OCI-LY7 (cell line): Measurements from ENCODE around the gene CD37. TPM values are rescaled to one million over a fixed set of nuclear protein-coding genes. Genes with fewer than 3 reads are reported as not detected.

Experiments
- BruUV-seq: library from RNA; stranded (reverse); fragments of 400-500 nt; replicated peaks from 2 replicates; lab custom pipeline; 2021; lab: Mats Ljungman, UMichigan
- CTCF ChIA-PET: fragments of 300-600 bp; sonication (Branson Sonifier 250); formaldehyde crosslinking; loops from one replicate; lab custom pipeline; 2022; ENCODE audit warnings: antibody characterized with exemption; ENCODE audit not compliant: unreplicated experiment; lab: Charles Lee
- POLR2A ChIA-PET: fragments of 300-600 bp; sonication (Branson Sonifier 250); formaldehyde crosslinking; loops from one replicate; lab custom pipeline; 2022; ENCODE audit warnings: antibody characterized with exemption; lab: Charles Lee
- DNase-seq: peaks from one replicate; pipeline ENCODE4 v3.0.0-alpha.2; 2015; ENCODE audit warnings: low spot score
- H2AFZ ChIP-seq: fragments of 200-600 bp; sonication (generic), shearing (Covaris generic); 2 replicates; pipeline ENCODE4 v1.6.1; 2014; ENCODE audit warnings: mild to moderate bottlenecking, antibody characterized with exemption, low read length, moderate library complexity
- H3K27ac ChIP-seq: fragments of 200-600 bp; sonication (generic); 2 replicates; pipeline ENCODE4 v1.5.1; 2014; ENCODE audit warnings: mixed run types, low read depth, mild to moderate bottlenecking, moderate library complexity, low read length, inconsistent platforms; ENCODE audit not compliant: poor library complexity, severe bottlenecking
- H3K36me3 ChIP-seq: fragments of 200-600 bp; sonication (generic); 2 replicates; pipeline ENCODE4 v1.6.1; 2014; ENCODE audit warnings: mild to moderate bottlenecking, antibody characterized with exemption, low read length, moderate library complexity, mixed read lengths; ENCODE audit not compliant: insufficient read depth
- H3K4me1 ChIP-seq: fragments of 200-600 bp; sonication (generic); 2 replicates; pipeline ENCODE4 v1.5.1; 2014; ENCODE audit warnings: mild to moderate bottlenecking, low read length; ENCODE audit not compliant: insufficient read depth, poor library complexity, severe bottlenecking
- H3K4me2 ChIP-seq: fragments of 200-600 bp; sonication (generic); 2 replicates; pipeline ENCODE4 v1.6.1; 2014; ENCODE audit warnings: mild to moderate bottlenecking, low read length
- H3K4me3 ChIP-seq: fragments of 200-600 bp; sonication (generic); 2 replicates; pipeline ENCODE4 v1.5.1; 2014; ENCODE audit warnings: mild to moderate bottlenecking, low read depth, low read length; ENCODE audit not compliant: poor library complexity, severe bottlenecking
- H3K79me2 ChIP-seq: fragments of 200-600 bp; sonication (generic); 2 replicates; pipeline ENCODE4 v1.6.1; 2016; ENCODE audit warnings: low read depth, mild to moderate bottlenecking, low read length, moderate library complexity, mixed read lengths; ENCODE audit not compliant: insufficient read depth
- H3K9me2 ChIP-seq: fragments of 200-600 bp; sonication (generic); 2 replicates; pipeline ENCODE4 v1.6.1; 2016; ENCODE audit warnings: mild to moderate bottlenecking, low read length, mixed read lengths; ENCODE audit not compliant: insufficient read depth
- H3K9me3 ChIP-seq: fragments of 200-600 bp; sonication (generic); 2 replicates; pipeline ENCODE4 v1.6.1; 2014; ENCODE audit warnings: mild to moderate bottlenecking, mixed run types, low read length, mixed read lengths
- H4K20me1 ChIP-seq: fragments of 200-600 bp; sonication (generic); 2 replicates; pipeline ENCODE4 v1.6.1; 2014; ENCODE audit warnings: mild to moderate bottlenecking, antibody characterized with exemption, low read length, moderate library complexity, mixed read lengths; ENCODE audit not compliant: insufficient read depth
- EZH2phosphoT487 ChIP-seq: fragments of 200-600 bp; sonication (generic); IDR thresholded peaks from 2 replicates; pipeline ENCODE4 v1.6.1; 2018; ENCODE audit warnings: low read depth, borderline replicate concordance, mild to moderate bottlenecking, mixed run types, antibody characterized with exemption, low read length, moderate library complexity, mixed read lengths
- intact Hi-C: fragments of 100-400 bp; cut with micrococcal nuclease; formaldehyde crosslinking; loops from one replicate; pipeline ENCODE4 v1.10.0; 2022; ENCODE audit not compliant: unreplicated experiment
- total RNA-seq, 2 experiments: library from RNA; depleted of rRNA in 1 of 2; stranded (reverse); fragments of >200 nt in 1 of 2; shearing (Covaris generic) in 1 of 2; gene quantifications; 2 replicates each; pipeline ENCODE4 v1.2.3, GENCODE V29; 2014 to 2022
- TF ChIP-seq, protein P1 (sequence below): fragments of 200-600 bp; sonication (generic); conservative IDR thresholded peaks from 2 replicates; pipeline ENCODE4 v1.5.1; 2014; ENCODE audit warnings: mild to moderate bottlenecking, antibody characterized with exemption, low read length, moderate library complexity, mixed read lengths

The CD37 gene
- total RNA-seq, 2 experiments from 2014 or later = 219 to 279 TPM

DNA sequence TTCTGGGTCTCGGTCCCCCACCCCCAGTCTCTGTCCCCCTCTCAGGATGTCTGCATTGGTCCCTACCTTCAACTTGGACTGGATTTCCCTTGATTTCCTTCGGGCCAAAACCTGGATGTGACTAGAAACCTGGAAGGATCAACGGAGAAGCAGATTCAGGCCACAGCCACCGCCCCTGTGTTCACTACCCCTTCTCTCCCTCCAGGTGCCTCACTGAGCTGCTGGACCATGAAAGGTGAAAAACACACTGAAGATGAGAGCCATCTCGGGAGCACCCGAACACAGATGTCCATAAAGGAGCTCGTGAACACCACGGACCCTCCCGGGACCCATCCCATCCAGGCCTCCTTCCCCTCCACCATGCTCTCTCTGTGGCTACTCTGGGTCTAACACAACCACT lies 22.0 kb downstream of the CD37 start:
- intact Hi-C loops = no loop called here
- Histone ChIP-seq H3K36me3 (no peaks in the 10 kb centered on the region), H3K27ac (peak overlapping the region; percentile 61), H2AFZ (peak overlapping the region; percentile 60; the same call in 1 of the 2 replicates), H3K9me2 (no peaks in the 10 kb centered on the region), H3K4me2 (peak overlapping the region; percentile 64), H3K4me1 (peaks cover 73% of the 10 kb centered on the region), H3K4me3 (peak overlapping the region; percentile 58), H3K79me2 (no peaks in the 10 kb centered on the region), H3K9me3 (no peaks in the 10 kb centered on the region), H4K20me1 (no peaks in the 10 kb centered on the region)
- CTCF ChIA-PET = no interaction called here
- TF ChIP-seq, protein P1, sequence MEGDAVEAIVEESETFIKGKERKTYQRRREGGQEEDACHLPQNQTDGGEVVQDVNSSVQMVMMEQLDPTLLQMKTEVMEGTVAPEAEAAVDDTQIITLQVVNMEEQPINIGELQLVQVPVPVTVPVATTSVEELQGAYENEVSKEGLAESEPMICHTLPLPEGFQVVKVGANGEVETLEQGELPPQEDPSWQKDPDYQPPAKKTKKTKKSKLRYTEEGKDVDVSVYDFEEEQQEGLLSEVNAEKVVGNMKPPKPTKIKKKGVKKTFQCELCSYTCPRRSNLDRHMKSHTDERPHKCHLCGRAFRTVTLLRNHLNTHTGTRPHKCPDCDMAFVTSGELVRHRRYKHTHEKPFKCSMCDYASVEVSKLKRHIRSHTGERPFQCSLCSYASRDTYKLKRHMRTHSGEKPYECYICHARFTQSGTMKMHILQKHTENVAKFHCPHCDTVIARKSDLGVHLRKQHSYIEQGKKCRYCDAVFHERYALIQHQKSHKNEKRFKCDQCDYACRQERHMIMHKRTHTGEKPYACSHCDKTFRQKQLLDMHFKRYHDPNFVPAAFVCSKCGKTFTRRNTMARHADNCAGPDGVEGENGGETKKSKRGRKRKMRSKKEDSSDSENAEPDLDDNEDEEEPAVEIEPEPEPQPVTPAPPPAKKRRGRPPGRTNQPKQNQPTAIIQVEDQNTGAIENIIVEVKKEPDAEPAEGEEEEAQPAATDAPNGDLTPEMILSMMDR = peak; percentile 23; the same call in 1 of the 2 replicates
- no peak for TF ChIP-seq EZH2phosphoT487
- POLR2A ChIA-PET = interaction anchor here (0.7 to 1.0 kb wide), 3 partner anchors 8 to 52 kb away, joined by 3 to 6 read pairs (median 4); no protein-coding TSS in a partner anchor
- peak; percentile 71 for DNase-seq
- no TSS peak for BruUV-seq

DNA sequence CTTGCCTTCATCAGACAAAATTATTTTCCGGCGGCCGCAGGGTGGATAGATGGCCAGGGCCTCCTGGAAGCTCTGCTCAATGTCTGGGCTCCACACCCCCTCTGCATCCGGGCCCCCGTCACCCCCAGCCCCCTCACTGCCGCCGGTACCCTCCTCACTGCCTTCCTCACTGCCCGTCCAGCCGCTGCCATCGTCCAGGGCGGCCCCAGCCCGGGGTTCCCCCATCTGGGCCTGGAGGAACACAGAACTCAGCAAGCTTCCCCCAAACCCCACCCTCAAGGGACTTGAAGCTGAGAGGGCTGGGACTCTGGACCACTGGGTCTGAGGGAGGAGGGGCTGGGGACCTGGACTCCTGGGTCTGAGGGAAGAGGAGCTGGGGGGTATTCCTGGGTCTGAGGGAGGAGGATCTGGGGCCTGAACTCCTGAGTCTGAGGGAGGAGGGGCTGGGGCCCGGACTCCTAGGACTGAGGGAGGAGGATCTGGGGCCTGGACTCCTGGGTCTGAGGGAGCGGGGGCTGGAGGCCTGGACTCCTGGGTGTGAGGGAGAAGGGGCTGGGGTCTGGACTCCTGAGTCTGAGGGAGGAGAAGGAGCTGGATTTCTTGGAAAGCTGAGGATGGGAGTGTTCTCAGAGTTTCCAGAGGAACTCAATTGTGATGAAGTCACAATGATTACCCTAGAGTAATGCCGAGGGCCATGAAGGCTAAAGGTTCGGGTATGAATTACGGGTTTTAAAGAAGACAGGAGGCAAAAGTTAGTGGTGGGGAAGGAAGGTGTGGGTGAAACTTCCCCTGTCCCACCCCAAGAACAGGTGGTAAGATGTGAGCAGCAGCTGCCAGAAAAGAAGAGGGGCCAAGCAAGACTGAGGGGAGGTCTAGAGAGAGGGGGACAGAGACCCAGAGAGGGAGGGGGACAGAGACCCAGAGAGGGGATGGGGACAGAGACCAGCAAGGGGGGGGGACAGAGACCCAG lies 24.9 kb downstream of the CD37 start:
- no TSS peak for BruUV-seq
- POLR2A ChIA-PET = no interaction called here

More for the DNA sequence above, 24.9 kb downstream of the CD37 start:
- H3K27ac ChIP-seq = peak overlapping the region; percentile 48
- TF ChIP-seq EZH2phosphoT487 = no peak
- TF ChIP-seq, protein P1 = no peak
- no peaks in the 10 kb centered on the region for H3K9me3 ChIP-seq
- H3K4me2 ChIP-seq = peak overlapping the region; percentile 77
- no peaks in the 10 kb centered on the region for H3K36me3 ChIP-seq
- H3K4me3 ChIP-seq = no peak overlapping the region
- no peak overlapping the region for H2AFZ ChIP-seq
- H4K20me1 ChIP-seq = no peaks in the 10 kb centered on the region
- CTCF ChIA-PET = no interaction called here
- H3K4me1 ChIP-seq = peaks cover 72% of the 10 kb centered on the region
- no peaks in the 10 kb centered on the region for H3K9me2 ChIP-seq
- intact Hi-C loops = no loop called here
- H3K79me2 ChIP-seq = no peaks in the 10 kb centered on the region
- DNase-seq = peak; percentile 54
